Urothelium cell line (cell line): ENCODE measurements around the gene DLGAP4.

Source experiments
- DNase-seq: peaks from one replicate; pipeline ENCODE4 v3.0.0; 2011; ENCODE audit warnings: low spot score, mixed read lengths
- FAIRE-seq: peaks from 2 replicates; lab custom pipeline; 2011; peaks lifted over from hg19 to GRCh38; lab: Jason Lieb, UNC

DLGAP4 gene

GRCh38 chr20:36346256-36346655 lies 40.1 kb downstream of the DLGAP4 start:
- FAIRE-seq, result no peak

GRCh38 chr20:36349384-36350170 lies 43.4 kb downstream of the DLGAP4 start:
- DNase-seq (no peak), FAIRE-seq (no peak)

More at GRCh38 chr20:36346256-36346655, 40.1 kb downstream of the DLGAP4 start:
- DNase-seq, result no peak

DNA sequence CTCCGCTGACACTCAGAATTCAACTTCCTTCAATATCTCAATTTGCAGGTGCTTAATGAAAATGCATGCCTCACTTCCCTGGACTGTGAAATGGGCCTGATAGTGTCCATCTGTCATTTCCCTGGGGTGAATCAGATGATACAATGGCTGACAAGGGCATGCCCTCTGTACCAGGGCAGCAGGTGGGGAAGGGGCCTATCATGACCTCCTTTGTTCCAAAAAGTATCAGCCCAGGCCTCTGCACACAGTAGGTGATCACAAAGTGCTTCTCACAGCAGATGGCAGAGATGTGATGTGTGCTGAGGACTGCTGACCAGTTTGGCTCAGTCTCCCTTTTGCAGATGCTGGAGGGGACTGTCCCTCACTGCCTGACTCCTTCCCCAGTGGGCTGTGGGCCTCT lies 44.3 kb downstream of the DLGAP4 start:
- DNase-seq (no peak), FAIRE-seq (no peak)

- DNase-seq (no peak), FAIRE-seq (no peak)
Observed at GRCh38 chr20:36351937-36352336, 45.8 kb downstream of the DLGAP4 start.

- DNase-seq (peak; percentile 49), FAIRE-seq (no peak)
Observed at GRCh38 chr20:36352843-36353553, 46.9 kb downstream of the DLGAP4 start.

GRCh38 chr20:36353740-36354139 lies 47.6 kb downstream of the DLGAP4 start:
- DNase-seq, result no peak

DNA sequence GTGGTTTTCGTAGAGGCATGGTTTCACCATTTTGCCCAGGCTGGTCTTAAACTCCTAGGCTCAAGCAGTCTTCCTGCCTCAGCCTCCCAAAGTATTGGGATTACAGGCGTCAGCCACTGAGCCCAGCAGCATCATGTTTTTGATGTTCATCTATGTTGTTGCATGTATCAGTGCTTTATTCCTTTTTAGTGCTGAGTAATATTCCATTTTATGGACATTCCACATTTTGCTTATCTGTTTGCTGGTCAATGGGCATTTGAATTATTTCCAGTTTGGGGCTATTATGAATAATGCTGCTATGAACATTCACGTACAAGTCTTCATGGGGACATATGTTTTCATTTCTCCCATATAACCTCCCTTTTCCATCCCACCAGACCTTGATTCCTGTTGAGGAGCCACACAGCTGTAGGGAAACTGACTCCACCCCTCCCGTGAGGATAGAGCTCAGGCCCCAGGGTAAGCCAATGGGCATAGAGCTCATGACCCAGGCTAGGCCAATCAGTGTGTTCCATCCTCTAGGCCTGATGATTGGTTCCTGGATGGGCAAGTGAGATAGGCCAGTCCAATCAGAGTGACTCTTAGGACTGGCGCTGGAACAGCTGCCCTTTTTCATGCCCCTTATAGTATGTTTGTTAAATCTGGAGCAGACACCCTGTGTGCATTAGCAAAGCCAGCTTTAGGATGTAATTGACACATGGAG lies 49.5 kb downstream of the DLGAP4 start:
- DNase-seq, result no peak
- FAIRE-seq, result no peak

More at GRCh38 chr20:36353740-36354139, 47.6 kb downstream of the DLGAP4 start:
- no peak for FAIRE-seq

GRCh38 chr20:36359668-36360406 lies 53.7 kb downstream of the DLGAP4 start:
- no peak for DNase-seq

DNA sequence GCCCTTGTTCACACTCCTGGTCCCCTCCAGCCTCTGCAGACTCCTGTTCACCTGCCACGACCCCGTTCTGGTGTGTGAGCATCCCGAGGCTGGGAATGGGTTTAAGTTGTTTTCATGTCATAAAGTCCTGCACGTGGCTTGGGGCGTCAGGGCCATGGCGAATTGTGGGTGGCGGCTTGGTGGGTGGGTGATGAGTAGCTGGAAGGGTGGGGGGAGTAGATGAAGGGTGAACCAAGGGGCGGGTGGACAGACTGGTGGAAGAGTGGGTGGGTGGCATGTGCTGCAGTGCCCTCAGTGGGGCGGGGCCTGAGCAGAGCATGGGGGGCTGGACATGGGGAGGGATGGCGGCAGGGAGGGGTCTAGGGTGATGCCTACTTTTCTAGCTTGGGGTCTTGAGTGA lies 54.3 kb downstream of the DLGAP4 start:
- DNase-seq, result no peak

More at GRCh38 chr20:36359668-36360406, 53.7 kb downstream of the DLGAP4 start:
- FAIRE-seq, result no peak

DNA sequence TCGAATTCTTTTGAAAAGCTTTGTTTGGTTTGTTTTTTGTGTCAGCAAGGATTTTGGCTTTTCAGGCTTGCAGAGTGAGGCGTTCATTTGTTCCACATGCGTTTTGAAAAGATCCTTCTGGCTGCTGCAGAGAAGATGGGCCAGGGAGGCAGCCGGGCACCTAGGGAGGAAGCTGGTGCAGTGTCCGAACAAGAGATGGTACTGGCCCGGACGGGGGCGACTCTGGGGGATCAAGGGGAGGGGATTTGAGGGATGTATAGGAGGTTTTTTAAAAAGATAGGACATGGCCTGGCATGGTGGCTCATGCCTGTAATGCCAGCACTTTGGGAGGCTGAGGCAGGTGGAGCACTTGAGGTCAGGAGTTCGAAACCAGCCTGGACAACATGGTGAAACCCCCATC lies 55.3 kb downstream of the DLGAP4 start:
- DNase-seq, result no peak
- FAIRE-seq, result no peak

More for the DNA sequence above, 54.3 kb downstream of the DLGAP4 start:
- FAIRE-seq, result no peak

GRCh38 chr20:36362261-36362660 lies 56.1 kb downstream of the DLGAP4 start:
- DNase-seq, result no peak
- no peak for FAIRE-seq

DNA sequence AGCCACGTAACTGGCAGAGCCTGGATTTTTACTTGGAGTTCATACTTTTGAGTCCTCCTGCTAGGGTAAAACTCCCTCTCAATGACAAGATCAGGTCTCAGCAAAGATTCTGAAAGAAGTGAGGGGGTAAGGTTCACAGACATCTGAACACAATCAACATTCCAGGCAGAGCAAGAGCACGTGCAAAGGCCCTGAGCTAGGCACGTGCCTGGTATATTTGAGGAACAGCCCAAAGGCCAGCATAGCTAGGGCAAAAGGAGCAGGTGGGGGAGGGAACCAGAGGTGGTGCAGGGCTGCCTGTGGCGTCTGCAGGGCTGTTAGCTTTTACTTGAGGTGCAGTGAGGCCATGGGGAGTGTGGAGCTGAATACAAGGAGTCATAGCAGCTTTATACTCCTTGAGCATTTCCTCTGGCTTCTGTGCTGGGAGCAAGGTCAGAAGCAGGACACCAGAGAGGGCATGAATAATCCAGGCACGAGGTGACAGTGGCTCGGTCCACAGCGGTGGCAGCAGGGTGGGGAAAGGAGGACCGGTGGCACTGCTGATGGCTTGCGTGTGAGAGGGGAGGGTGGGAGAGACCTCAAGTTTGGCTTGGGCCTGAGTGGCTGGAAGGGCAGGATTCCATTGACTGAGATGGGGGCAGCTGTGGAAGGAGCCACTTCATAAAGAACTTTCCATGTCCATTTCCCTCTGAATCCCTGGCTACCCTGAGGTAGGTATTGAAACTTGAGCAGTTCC lies 57.0 kb downstream of the DLGAP4 start:
- no peak for DNase-seq
- FAIRE-seq, result no peak

DNA sequence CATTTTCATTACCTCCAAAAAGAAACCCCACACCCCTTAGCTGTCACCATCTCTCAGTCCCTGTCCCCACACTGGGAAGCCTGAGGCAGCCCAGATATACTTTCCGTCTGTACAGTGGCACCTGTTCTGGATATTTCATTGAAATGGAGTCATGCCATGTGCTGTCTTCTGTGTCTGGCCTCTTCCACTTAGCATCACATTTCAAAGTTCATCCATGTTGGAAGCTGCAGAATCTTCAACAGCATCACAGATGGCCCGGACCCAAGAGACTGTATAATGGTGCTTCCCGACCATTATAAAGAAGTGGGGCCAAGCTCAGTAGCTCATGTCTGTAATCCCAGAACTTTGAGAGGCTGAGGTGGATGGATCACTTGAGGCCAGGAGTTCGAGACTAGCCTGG lies 58.4 kb downstream of the DLGAP4 start:
- FAIRE-seq (no peak), DNase-seq (no peak)

- no peak for DNase-seq
- no peak for FAIRE-seq
Observed at GRCh38 chr20:36366623-36367369, 60.7 kb downstream of the DLGAP4 start.

GRCh38 chr20:36367370-36367745 lies 61.2 kb downstream of the DLGAP4 start:
- FAIRE-seq (no peak), DNase-seq (no peak)

DNA sequence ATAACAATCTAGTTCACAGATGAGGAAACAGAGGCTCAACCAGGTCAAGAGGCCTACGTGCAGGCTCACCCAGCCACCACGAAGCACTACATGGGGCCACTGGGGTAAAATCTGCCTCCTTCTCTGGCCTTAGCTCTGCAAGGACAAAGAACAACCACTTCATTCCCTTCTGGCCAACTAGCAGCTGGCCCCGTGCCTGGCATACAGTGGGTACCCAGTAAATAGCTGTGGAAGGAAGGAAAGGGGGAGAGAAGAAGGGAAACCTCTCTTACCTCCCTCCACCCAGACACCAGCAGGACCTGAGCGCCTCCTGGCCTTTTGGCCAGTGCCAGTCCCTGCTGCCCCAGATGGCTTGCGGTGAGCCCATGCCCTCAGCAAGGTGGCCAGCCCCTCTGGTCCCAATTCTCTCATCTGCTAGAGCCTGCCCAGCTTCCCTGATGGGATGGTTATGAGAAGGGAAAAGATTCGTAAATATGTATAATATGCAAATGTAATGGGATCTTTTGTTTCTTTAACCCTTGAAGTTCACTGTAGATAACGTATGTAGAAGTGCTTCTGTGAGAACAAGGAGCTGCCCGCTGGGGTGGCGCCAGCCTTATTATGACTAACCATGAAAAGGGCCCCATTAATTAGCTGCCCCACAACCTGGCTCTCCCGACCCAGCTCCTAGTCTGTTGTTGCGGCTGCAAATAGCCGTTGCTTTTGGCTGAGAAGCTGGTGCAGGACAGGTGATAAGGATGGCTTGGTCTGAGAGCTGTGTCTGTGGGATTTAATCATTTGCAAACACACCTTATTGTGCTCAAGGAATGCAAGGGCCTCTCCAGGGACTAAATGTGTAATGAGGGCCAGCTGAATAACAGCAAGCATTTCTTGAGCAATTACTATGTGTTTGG lies 62.0 kb downstream of the DLGAP4 start:
- DNase-seq (no peak), FAIRE-seq (no peak)

DNA sequence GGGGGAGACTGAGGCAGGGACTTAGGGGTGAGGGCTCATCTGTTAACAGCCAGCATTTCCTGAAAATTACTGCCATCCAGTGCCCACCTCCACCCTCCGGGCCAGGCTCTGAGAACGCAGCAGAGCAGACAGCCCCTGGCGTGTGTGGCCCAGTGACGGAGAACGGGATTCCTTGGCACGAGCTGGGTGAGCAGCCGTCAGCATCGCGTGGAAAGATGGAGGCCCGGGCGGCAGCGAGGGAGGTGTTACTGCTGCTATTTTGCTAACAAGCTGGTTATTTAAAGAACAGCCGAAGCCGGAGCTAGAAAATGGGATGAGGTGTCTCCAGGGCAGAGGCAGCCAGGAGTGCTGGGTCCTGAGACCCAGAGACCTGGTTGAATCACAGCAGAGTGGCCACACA lies 62.7 kb downstream of the DLGAP4 start:
- no peak for DNase-seq
- no peak for FAIRE-seq

GRCh38 chr20:36369739-36370138 lies 63.6 kb downstream of the DLGAP4 start:
- DNase-seq (no peak), FAIRE-seq (no peak)
